Kidney capillary endothelial cell (primary cell): ENCODE measurements around the gene SNAI3.

Source experiments
- DNase-seq: peaks from one replicate; pipeline ENCODE4 v3.0.0-alpha.2; 2018; ENCODE audit warnings: low spot score

SNAI3 gene

DNA sequence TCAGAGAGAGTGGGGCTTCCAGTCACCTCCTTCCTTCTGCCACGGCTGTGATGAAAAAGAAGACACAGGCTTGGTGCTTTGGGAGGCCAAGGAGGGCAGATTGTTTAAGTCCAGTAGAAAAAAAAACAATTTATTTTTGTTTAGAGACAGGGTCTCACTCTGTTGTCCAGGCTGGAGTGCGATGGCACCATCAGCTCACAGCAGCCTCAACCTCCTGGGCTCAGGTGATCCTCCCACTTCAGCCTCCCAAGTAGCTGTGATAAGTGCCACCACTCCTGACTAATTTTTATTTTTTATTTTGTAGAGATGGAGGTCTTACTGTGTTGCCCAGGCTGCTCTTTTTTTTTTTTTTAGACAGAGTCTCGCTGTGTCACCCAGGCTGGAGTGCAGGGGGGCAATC lies 20.7 kb downstream of the SNAI3 start:
- DNase-seq, result no peak

DNA sequence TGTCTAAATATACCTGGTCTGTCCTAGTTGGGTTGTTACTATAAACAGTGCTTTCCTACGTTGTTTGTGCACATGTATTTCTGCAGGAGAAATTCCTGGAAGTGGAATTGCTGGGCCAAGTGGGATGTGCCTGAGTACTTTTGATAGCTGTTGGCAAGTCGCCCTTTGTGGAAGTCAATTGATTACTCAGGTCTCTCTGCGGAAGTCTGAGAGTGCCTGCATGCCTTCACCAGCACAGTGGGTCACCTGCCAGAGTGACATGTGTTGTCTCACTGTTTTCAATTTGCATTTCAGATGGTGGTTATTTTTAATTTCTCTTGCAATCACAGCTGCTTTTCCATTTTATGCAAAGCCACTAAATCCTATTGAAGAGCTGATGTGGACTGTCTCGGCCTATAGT lies 21.2 kb downstream of the SNAI3 start:
- DNase-seq, result no peak

DNA sequence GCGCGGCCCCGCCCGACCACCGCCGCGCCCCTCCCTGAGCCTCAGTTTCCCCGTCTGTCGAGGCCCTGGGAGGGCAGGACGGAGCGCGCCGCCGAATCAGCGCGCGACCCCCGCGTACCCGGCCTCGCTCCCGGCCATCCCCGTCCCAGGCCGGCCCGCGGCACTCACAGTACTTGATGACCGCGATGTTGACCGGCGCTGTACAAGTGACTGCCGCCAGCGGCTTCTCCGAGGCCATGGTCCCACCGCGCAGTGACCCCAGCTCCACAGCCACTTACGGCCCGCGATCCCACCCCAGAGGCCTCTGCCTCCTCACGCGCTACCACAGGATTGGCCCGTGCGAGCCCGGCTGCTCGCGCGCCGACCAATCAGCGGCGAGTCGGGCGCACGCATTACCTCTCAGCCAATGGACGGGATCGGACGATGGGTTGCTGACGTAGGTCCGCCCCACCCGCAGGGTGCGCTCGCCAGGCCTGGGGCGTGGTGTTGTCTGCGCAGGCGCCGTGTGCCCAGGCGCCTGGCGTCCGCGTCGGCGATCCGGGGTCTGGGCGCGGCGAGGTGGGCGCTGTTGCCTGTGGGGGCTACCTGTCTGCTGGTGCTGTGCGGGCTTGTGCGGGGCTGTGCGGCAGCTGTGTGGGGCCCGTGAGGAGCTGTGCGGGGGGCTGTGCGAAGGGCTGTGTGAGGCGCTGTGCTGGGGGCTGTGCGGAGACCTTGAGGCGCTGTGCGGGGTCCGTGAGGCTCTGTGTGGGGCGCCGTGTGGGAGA lies 23.3 kb downstream of the SNAI3 start, which contains the start of gene MVD:
Gene MVD (minus strand): TSS at position 249 of the 764 bp plus-strand sequence. CDS start 11 bp downstream, at position 238.
- DNase-seq, result peak; percentile 96

- no peak for DNase-seq
These were observed 24.0 kb downstream of the SNAI3 start for GRCh38 chr16:88662222-88662842.

GRCh38 chr16:88661468-88661867 lies 24.8 kb downstream of the SNAI3 start:
- no peak for DNase-seq

GRCh38 chr16:88659160-88659559 lies 27.1 kb downstream of the SNAI3 start:
- no peak for DNase-seq

GRCh38 chr16:88658714-88659113 lies 27.6 kb downstream of the SNAI3 start:
- no peak for DNase-seq

DNA sequence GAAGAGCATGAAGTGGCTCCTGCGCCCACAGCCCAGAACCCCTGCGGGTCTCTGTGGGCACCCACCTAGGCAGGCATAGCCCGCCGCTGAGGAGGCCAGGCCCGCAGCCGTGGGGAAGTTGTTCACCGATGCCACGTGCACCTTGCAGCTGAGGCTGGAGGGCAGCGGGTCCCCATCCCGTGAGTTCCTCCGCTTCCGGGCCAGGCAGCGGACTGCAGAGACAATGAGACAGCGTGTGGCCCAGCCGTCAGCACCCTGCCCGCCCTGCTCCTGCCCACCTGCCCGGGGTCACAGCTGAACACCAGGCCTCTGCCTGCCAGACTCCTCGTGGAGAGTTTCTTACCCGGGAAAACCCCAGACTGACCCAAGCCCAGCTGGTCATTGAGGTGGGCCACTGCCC lies 28.9 kb downstream of the SNAI3 start:
- no peak for DNase-seq

GRCh38 chr16:88656291-88656980 lies 29.9 kb downstream of the SNAI3 start:
- no peak for DNase-seq

GRCh38 chr16:88655733-88656281 lies 30.5 kb downstream of the SNAI3 start:
- no peak for DNase-seq

DNA sequence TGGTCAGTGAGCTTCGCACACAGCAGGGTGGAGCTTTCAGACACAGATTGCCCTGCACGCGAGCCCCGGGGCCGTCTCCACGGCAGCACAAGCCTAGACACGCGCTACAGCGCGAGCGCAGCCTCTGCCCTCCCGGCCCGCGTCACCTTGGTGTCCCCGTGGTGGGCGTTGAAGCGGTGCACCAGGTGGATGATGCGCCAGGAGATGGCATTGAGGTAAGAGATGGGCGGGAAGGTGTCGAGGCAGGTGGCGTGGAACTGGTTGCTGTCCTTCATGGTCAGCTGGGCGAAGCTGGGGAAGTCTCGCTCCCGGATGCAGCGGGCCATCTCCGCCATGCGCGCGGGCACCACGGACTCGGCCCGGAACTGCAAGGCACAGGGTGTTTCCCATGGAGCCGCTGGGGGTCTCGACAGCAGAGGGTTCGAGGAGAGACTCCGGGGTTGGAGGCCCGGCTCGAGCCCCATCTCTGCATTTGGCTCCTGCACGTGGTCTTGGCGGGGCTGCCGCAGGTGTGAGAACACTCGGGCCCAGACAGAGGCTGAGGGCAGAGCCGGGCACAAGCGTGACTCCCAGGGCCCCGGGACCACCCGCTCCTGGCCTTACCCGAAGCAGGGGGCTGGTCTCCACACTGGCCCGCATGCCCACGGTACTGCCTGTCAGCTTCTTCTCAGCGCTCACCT lies 31.1 kb downstream of the SNAI3 start:
- no peak for DNase-seq

GRCh38 chr16:88654363-88655052 lies 31.8 kb downstream of the SNAI3 start:
- DNase-seq, result no peak

DNA sequence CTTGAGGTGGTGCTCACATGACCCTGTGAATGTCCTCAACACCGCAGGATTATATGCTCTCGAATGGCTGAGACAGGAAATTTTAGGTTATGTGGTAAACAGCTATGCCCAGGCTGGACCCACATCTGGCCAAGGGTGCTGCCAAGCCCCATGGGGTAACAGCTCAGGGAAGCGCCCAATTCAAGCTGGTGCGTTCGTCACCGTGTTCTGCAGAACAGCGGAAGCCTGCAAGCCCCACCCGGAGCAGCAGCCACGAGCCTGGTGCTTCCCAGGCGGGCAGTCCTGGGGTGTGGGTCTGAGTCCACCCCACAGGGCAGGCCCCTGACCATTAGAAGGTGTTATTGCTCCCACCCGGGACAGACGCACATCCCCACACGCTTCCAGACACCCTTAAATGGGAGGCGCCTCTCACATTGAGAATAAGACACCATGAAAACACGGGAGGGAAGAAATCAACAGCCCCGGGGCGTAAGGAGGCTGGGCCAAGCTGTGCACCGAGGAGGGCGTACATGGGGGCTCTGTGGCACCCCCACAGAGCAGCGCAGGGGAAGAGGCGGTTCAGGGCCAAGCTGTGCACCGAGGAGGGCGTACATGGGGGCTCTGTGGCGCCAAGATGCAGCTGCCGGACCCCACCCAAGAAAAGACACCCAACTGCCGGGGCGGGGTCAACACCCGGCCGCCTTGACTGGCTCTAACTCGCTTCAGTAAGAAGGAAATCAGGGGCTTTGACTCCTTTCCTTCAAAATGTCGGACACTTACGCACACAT lies 32.5 kb downstream of the SNAI3 start:
- DNase-seq, result no peak

DNA sequence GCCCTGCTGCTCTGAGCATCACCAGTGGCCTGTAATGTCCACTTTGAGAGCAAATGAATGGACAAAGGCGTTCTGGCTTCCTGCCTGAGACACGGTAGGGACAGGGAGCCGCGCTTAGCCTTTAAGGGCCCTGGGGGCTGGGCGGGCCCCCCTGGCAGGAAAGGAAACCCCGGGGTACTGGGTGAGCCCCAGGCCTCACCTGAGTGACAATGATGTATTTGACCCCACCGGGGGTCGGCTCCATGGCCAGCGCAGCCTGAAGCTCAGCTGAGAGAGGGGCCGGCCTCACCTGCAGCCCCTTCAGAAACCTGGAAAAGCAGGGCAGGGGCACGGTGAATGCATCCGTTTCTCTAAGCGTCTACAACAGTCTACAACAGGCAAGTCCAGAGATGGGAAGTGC lies 33.2 kb downstream of the SNAI3 start:
- DNase-seq, result no peak

DNA sequence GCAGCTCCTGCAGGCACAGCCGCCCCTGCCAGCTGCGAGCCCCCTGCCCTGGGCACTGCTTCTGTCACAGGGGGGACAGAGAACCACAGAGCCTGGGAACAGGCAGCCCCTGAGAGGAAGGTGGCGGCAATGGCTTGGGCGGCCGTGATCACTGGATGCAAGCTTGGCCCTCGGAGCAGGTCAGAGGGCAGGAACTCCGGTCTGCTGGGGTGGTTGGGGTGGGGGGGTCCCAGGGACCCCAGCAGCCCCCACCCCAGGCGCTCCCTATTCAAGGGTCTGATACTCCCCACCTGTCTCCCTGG lies 33.6 kb downstream of the SNAI3 start:
- no peak for DNase-seq

GRCh38 chr16:88651989-88652761 lies 34.1 kb downstream of the SNAI3 start:
- DNase-seq, result no peak

GRCh38 chr16:88651276-88651988 lies 34.9 kb downstream of the SNAI3 start:
- DNase-seq, result peak; percentile 85

- no peak for DNase-seq
These were observed 35.5 kb downstream of the SNAI3 start, which contains the start of gene CYBA for GRCh38 chr16:88650749-88651275. Gene CYBA (minus strand): TSS chr16:88651053. CDS start chr16:88651013, 40 bp downstream.
